ENCODE measurements around the gene RBPJL.
A peak's percentile ranks its signal among the peaks of the same experiment; 100 is the strongest.

RBPJL gene, protein sequence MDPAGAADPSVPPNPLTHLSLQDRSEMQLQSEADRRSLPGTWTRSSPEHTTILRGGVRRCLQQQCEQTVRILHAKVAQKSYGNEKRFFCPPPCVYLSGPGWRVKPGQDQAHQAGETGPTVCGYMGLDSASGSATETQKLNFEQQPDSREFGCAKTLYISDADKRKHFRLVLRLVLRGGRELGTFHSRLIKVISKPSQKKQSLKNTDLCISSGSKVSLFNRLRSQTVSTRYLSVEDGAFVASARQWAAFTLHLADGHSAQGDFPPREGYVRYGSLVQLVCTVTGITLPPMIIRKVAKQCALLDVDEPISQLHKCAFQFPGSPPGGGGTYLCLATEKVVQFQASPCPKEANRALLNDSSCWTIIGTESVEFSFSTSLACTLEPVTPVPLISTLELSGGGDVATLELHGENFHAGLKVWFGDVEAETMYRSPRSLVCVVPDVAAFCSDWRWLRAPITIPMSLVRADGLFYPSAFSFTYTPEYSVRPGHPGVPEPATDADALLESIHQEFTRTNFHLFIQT

DNA sequence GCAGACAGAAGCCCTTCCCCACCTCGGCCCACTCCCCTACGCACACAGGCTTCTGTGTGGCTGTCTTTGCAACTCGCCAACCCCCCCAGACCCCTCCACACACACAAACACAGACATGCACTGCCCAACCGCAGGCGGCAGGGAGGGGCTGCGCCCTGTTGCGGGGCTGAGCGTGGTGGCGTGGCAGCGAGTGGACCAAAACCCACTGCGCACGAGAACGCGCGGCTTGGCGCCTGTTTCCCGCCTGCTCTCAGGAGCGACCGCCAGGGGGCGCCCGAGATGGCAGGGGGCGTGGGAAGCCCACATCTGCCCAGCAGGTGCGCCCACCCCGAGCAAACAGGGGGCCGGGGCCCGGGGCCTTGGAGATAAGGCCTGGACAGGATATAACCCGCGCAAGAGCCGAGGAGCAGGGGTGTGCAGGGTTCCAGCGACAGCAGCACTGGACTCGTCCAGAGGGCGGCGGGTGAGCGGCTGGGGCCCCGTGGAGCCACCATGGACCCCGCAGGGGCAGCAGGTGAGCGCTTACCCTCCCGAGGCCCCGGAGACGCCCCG is at the start of gene RBPJL:
TSS of gene RBPJL (plus strand) at position 410 of the 552 bp plus-strand sequence. CDS start at position 493, 83 bp downstream.
- DNase-seq (ENCODE audit: low read depth, low spot score) = no peak

DNA sequence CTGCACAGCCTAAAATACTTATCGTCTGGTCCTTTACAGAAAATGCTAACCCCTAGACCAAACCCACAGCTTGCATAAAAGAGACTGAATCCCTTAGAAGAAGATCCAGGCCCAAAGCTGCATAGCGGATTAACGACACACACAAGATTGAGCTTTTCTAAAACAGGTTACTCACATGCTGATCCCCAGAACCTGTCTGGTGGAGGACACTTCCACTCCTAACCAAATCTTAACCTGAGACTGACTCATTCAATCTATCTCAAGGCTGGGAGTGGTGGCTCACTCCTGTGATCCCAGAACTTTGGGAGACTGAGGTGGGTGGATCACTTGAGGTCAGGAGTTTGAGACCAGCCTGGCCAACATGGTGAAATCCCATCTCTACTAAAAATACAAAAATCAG is 49.5 kb upstream of the RBPJL start:
- no peak for DNase-seq (ENCODE audit: low read depth, low spot score)

DNA sequence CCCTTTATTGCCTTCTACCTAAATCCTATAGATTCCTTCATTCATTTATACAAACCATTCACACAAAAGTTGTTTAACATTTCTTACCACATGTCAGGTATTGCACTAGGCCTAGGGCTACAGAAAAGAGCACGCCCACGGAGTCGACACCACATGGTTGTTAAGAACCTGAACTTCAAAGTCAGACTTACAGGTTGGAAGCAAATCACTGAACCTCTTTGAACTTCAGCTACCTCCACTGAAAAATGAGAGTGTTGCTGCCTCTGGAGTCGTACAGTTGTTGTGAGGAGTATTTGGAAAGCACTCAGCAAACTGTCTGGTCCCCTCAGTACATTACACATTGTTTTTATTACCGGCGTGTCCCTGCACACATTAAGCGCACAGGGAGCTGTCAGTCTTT is 48.9 kb upstream of the RBPJL start:
- DNase-seq (ENCODE audit: low read depth, low spot score) = no peak

DNA sequence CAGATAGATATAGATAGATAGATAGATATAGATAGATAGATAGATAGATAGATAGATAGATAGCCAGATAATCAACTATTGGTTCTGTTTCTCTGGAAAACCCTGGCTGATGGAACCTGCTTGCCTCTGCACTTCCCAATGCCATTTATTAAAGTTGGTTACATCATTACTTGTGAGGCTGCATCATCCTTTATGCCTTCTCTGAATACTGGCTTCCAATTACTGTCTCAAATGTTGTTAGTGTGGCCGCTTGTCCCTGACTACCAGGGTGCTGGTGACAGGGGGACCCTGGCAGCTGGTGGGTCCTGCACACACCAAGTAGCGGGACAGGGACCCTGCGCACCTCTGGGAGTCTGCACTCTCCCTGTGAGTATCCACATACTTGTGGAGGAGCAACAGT is 48.4 kb upstream of the RBPJL start:
- DNase-seq (ENCODE audit: low read depth, low spot score) = no peak

DNA sequence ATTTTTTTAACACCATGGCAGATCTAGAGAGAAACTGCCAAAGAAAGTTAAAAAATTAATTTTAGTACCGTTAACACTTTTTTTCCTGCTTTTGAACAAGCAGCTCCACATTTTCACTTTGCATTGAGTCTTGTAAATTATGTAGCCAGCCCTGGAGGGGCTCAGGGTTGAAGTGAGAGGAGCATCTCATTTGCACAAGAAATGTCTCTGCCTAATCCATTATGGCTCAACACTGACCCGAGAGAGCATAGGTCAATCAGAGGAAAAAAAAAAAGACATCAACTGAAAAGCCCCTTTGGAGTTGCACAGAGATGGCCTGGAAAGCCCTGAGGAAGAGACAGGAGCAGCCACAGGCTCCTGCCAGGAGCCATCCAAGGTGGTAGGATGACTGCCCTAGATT is 48.0 kb upstream of the RBPJL start:
- no peak for DNase-seq (ENCODE audit: low read depth, low spot score)

DNA sequence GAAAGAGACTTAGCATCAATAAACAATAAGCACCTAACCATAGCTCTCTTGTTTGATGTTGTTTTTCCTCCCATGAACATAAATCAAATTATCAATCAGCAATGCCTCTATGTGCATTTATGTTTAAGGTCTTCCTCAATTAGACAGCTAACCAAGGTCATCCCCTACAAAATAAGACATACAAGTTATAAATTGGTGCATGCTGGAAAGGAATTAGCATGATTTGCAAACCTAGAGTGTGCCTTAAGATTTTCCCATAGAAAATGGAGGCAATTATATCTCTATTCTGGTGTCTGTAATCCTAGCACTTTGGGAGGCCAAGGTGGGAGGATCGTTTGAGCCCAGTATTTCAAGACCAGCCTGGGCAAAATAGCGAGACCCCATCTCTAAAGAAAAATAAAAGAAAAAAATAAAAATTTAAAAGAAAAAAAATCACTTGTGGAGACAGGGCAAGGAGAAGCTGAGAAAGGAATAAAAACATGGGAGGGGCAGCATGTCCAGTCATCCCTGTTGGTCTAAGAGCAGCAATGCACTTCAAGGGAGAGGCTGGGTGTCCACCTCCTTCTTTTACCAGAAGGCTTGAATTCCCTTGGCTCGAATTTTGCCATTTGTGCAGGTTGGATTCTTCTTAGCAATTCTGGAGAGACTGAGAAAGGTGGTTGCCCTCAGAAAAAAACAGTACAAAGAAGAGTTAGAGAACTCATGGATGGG is 42.9 kb upstream of the RBPJL start:
- no peak for DNase-seq (ENCODE audit: low read depth, low spot score)

DNA sequence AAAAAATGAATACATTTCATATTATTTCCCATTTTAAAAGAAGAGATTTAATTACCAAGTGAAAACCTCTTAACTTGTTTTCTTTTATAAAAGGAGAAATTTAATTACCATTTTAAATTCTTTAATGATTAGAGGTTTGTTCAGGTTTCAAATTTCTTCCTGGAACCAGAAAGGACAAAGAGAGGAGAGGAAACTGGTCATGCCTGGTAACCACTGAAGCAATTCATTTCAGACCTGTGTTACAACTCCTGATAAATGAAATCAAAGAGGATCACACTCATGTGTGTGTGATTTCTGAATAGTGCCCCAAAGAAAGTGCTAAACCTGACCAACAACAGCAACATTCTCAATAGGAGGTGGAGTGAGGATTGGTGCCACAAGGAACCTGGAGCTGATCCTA is 39.7 kb upstream of the RBPJL start:
- DNase-seq (ENCODE audit: low read depth, low spot score) = no peak

DNA sequence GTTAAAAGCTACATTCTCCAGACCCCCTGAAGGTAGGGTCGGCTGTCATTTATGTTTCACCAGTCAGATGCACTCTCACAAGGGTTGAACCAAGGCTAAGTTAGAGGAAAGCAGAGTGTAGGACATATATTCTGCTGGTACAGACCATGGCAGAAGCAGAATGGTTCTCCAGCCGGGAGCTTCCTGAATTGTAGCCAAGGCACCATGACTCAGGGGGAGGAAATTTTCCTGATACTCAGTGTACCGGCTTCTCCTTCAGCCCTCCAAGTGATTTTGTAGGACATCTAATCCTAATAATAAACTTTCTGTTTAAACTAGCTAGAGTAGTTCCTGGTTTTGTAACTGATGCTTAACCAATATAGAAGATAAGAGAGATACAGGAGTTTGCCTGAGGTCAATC is 38.1 kb upstream of the RBPJL start:
- no peak for DNase-seq (ENCODE audit: low read depth, low spot score)

DNA sequence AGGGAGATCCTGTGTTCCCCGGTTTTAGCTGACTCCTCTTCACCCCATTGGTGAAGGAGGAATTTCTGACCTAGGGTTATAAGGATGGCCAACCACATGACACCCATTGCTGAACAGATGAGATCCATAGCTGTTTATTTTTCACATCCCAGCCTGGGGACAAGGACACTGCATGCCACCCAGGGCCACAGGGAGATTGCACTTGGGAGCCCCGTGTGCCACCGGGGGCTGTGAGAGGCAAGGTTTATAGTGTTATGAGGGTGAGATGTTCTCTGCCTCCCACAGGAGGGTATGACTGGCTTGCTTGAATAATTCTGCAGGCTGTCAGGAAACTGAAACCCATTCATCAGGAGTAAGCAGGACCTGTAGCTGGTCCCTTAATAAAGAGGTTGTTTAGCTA is 37.6 kb upstream of the RBPJL start:
- no peak for DNase-seq (ENCODE audit: low read depth, low spot score)

DNA sequence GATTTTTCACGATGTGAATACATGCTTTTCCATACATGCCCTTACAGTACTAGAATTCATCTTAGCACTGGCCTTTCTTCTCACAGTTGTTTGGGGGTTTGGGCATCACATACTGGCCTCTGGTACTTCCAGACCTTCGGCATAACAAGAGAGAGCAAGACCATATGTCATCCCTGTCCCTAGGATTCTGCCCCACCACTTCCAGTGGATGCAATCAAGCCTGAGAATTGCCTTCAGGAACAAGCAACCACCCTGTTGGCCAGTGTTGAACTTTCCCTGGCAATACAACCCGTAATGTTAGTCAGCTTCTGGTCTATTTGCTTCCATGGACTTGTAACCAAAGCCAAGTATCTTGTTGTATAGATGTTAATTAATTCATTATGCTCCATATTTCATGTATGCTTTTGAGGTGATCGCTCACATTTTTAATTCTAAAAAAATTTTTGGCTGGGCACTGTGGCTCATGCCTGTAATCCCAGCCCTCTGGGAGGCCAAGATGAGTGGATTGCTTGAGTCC is 36.8 kb upstream of the RBPJL start:
- no peak for DNase-seq (ENCODE audit: low read depth, low spot score)

DNA sequence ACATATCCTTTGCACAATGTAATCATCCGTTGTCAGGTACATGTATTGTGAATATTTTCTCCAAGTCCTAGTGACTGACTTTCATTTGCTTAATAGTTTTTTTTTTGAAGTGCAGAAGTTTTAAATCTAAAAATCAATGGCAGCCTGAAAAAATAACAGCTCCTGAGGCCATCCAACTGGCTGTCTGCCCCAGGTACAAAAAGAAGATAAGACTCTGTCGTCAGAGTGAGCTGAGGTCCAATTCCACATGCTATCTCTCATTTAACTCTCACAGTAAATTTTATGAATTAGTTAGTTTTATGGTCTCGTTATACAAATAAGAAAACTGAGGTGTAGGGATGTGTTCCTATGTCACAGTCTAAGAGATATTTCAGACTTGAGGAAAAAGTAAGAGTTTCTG is 31.3 kb upstream of the RBPJL start:
- DNase-seq (ENCODE audit: low read depth, low spot score) = no peak

DNA sequence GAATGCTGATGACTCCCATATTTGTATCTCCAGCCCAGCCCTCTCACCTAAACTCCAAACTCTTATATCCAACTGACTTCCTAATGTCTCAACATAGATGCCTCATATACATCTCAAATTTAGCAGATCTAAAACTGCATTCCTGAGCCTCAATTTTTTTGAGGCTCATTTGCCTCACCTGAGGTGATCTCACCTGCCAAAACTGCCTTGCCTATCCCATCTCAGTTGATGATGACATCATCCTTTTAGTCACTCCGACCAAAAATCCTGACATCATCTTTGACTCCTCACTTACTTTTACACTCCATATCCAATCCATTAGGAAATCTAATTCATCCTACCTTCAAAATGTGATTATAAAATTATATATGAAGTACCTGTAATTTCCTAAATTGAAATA is 26.6 kb upstream of the RBPJL start:
- no peak for DNase-seq (ENCODE audit: low read depth, low spot score)

DNA sequence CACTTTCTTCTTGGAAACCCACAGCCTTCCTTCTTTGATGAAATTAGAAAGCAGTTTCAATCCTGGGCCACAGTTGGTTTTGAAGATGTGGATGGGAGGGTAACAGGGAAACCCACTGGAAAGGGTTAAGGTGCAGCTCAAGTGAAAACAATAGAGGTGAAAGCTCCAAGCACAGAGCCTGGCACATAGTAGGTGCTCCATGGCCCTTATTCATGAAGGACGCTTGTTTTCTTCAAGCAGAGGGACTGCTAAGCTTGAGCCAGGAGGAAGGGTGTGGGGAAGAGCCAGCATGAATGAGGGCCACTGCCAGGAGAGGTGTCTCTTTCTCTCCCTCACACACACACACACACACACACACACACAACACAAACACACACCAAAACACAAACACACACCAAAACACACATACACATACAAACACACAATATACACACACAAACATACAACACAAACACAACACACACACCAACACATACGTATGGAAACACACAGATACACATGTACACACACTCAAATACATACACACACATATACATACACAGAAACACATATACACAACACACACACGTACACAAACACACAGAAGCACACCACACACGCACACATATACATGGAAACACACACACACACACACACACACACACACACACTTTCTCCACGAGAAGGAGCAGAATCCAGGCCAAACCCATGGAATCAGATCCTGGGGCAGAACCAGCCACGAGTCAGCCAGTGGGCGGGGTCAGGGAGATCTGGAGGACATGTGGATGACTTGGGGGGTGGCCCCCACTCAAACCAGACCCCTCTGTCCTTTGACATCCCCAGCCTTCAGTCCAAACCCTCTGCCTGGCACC is 23.7 kb upstream of the RBPJL start:
- no peak for DNase-seq (ENCODE audit: low read depth, low spot score)

DNA sequence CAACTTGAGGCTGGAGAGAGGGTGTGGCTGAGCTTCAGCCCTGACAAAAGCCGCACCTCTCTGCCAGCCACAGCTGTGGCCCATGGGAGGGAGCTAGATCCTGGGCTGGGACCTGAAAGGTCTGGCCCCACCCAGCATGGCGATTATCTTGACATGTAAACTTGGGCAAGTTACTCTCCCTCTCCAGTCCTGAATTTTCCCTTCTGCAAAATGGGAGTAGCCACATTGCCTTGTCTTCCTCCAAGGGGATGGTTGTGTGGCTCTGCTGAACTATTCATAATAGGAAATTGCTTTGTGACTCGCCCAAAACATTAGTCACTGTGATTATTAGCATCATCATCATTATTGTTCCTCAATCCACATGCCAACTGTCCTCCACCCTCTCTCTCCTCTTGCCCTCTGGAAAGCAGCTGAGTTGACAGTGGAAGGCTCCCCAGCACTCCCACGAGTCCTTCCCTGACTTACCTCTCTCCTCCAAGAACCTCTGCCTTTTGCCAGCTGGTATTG is 23.0 kb upstream of the RBPJL start:
- DNase-seq (ENCODE audit: low read depth, low spot score) = no peak

DNA sequence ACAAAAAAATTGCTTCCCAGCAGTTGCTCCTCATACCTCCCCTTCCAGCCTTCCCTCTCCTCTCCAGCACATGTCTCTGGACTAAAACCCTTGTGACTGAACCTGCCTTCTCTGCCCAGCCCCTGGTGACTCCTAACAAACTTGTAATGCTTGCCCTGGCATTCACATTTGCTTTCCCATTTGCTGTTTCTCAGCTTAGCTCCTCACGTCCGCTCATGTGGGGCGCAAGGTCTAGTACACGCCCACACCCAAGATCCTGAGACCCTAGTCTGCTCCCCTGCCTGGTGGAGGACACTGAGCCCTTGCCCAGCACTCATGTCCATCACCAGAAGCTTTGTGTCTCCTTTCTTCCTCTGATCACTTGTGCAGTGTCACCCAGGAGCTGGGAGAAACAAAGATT is 18.3 kb upstream of the RBPJL start:
- no peak for DNase-seq (ENCODE audit: low read depth, low spot score)

DNA sequence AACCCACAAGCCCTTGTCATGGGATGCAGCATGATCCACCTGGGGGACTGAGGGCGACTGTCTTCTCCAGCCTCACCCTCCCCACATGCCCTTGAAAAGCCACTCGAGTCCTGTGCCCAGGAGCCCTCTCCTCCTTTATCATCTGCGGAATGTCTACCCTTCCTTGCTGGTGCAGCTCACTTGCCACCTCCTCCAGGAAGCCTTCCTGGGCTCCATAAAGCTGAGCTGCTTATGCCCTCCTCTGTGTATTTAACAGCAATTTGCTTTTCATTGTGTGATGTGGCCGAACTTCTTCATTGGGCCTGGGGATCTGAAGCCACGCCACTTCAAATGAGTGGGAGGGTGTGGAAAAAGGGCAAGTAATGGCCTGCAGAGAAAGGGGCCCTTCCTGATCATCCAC is 17.8 kb upstream of the RBPJL start:
- no peak for DNase-seq (ENCODE audit: low read depth, low spot score)

DNA sequence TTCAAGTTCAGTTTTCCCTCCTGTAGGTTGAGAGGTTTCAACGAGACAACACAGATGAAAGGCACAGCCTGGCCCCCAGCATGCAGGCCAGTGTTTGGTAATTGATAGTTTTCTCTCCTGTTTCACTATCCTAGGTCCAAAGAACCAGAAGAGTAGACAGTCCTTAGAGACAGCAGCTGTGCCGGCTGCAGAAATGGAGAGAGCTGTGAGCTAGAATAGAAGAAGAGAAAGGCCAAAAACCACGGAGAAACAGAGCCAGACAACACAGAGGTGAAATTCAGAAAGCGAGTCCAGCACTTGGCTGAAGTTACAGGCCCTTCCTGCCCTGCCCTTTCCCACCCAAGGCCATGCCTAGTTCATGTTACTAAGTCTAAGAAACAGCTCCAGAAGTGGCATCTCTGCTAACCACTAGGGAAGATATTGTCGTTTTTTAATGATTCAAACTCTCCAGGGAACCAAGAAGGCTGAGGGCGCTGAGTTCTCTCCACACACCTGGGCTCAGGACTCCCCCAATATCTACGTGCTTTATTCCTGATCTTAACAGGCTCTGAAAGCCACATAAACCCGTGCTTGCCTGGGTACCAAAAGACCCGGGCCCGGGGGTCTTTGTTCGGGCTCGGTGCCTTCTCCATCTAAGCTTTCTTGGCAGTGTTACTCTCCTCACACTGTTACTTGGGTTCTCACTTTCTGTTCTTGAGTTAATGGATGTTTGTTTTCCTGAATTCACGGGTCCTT is 16.5 kb upstream of the RBPJL start:
- DNase-seq (ENCODE audit: low read depth, low spot score) = no peak

DNA sequence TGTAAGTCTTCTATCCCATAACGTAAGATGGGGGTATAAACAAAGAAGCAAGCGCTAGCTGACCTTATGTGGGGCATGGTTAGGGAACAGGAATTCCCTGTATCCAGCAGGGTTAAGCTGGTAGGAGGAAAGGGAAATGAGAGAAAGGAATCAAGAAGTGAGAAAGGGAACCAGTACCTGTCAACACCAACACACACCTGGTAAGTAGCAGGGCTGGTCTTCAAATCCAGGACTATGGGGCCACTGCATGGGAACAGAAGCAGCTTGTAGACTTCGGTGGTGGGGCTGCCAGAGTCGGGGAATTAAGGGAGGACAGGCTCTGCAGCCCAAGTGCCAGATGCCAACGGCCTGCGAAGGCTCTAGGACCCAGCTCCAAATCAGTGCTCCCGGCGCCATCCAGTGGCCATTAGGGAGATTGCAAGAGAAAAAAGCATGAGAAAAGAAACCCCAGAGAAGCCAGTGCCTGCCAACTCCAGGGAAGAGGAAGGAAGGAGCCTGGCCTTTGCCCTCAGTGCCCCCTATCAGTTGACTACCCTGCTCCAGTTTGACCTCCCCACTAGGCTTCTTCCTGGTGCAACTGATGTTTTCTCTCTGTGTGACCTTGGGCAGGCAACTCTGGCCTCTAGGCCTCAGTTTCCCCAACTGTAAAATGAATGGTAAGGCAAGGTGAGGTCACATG is 15.8 kb upstream of the RBPJL start:
- peak; percentile 35 for DNase-seq (ENCODE audit: low read depth, low spot score)

DNA sequence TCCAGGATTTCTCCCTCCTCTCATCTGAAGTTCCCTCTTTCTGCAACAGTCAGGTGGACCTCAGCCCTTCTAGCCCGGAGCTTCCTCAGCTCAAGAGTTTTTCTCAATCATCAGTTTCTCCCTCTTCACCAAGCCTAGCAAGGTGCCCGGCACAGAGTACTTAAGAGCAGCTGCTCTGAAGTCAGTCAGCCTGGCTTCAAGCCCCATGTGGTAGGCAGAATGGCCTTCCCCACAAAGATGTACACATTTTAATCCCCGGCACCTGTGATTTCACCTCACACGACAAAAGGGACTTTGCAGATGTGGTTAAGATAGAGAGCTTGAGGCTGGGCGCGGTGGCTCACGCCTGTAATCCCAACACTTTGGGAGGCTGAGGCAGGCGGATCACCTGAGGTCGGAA is 15.1 kb upstream of the RBPJL start:
- DNase-seq (ENCODE audit: low read depth, low spot score) = no peak

DNA sequence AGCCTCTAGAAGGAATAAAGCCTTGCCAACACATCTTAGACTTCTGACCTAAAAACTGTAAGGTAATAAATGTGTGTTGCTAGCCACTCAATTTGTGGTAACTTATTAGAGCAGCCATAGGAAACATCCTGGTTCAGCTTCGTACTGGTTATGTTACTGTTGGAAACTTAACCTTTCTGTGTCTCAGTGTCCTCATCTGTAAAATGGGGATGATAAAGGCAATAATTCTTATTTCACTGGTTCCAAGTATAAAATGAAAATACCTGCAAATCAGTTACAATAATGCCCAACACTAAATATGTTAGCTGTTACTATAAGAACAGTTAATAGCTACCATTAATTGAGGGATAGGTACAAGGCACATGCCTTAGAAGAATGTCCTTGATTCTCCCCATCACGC is 14.3 kb upstream of the RBPJL start:
- DNase-seq (ENCODE audit: low read depth, low spot score) = no peak
